Vagina (tissue), 2 donors: ENCODE data around the gene TBX18. TPM values are rescaled to one million over a fixed set of nuclear protein-coding genes. Genes with fewer than 3 reads are reported as not detected.

Source experiments
- DNase-seq, 2 donors: peaks; one replicate each; pipeline ENCODE4 v3.0.0-alpha.2; 2017; ENCODE audit errors: extremely low spot score in 2 of 2
- H3K27ac ChIP-seq: fragments of 200-600 bp; sonication (generic); one replicate; pipeline ENCODE4 v1.5.1; 2019
- H3K27me3 ChIP-seq: fragments of 200-600 bp; sonication (generic); one replicate; pipeline ENCODE4 v1.5.1; 2019
- H3K36me3 ChIP-seq, 2 donors: fragments of 200-600 bp; sonication (generic); one replicate each; pipeline ENCODE4 v1.5.1; 2017 to 2019
- H3K4me1 ChIP-seq: fragments of 200-600 bp; sonication (generic); one replicate; pipeline ENCODE4 v1.5.1; 2019
- H3K4me3 ChIP-seq, 2 donors: fragments of 200-600 bp; sonication (generic); 1 replicate in 1 of 2; 2 replicates in 1 of 2; pipeline ENCODE4 v1.5.1; 2016 to 2019
- H3K9me3 ChIP-seq: fragments of 200-600 bp; sonication (generic); one replicate; pipeline ENCODE4 v1.5.1; 2019
- POLR2A ChIP-seq, 2 donors: fragments of 450-650 bp; IDR thresholded peaks; one replicate each; pipeline ENCODE4 v1.6.1; 2017; ENCODE audit warnings: antibody characterized with exemption in 2 of 2, mild to moderate bottlenecking in 2 of 2, moderate library complexity in 2 of 2
- intact Hi-C: fragments of 100-400 bp; cut with DNase I; formaldehyde crosslinking; loops from one replicate; pipeline ENCODE4 v1.15.1; 2023
- small RNA-seq: library from RNA; depleted of rRNA; stranded (forward); fragments of <200 nt; gene quantifications from one replicate; pipeline ENCODE3, GENCODE V24; 2016
- total RNA-seq: library from RNA; depleted of rRNA; stranded (reverse); fragments of >200 nt; gene quantifications from one replicate; pipeline ENCODE4 v1.2.3, GENCODE V29; 2016

TBX18 gene
- total RNA-seq, 1 donor from 2014 or later, result 9.8 TPM

DNA sequence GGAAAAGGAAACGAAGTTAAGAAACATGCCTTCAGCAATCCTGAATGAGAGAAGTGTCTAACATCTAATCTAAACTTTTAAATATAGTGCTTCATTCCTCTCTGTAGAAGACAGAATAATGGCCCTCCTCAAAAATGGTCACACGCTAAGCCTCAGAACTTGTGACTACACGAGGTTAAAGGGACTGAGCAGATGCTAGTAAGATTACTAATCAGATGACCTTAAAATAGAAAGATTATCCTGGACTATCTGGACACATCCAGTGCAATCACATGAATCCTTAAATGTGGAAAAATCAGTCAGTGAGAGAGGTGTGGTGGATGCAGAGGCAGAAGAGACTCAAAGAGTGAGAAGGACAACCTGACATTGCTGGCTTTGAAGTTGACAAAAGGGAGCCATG is 126.1 kb downstream of the TBX18 start:
- H3K9me3 ChIP-seq, result no peaks in the 10 kb centered on the region
- no peak for TF ChIP-seq POLR2A (IDR thresholded peaks at IDR 0.05)

More for the DNA sequence above, 126.1 kb downstream of the TBX18 start:
- Histone ChIP-seq H3K36me3 (no peaks in the 10 kb centered on the region), H3K4me1 (no peaks in the 10 kb centered on the region), H3K27ac (no peak overlapping the region), H3K4me3 (no peak overlapping the region), H3K27me3 (no peaks in the 10 kb centered on the region)
- intact Hi-C loops, result no loop called here
- DNase-seq, result no peak

Small RNAs within 50 kb of the gene (small RNA-seq; reads per million reads assigned to genes)
- gene AL590143.1, result not detected
